OCI-M2 (cell line): ENCODE data around the gene LDB2.

Experiments used
- DNase-seq: peaks from one replicate; lab custom pipeline; 2025; ENCODE audit not compliant: unreplicated experiment; lab: John Stamatoyannopoulos, UW

Gene LDB2

DNA sequence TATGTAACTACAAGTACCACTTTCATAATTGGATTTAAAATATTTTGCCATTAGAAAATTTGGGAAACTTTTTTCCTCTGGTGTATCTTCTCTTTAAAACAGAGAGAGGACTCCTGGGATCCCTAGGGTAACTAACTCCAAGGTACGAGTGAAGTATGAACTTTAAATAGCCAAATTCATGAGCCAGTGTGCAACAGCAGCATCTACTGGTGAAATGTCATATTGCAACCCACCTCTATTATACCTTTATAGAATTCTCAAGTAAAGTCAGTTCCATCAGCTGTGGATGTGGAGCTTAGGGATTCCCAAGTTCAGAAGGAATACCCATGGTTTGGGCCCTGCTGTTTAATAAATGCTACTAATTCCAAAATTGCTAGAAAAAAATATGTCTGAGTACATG is 389.5 kb downstream of the LDB2 start:
- DNase-seq, result no peak

DNA sequence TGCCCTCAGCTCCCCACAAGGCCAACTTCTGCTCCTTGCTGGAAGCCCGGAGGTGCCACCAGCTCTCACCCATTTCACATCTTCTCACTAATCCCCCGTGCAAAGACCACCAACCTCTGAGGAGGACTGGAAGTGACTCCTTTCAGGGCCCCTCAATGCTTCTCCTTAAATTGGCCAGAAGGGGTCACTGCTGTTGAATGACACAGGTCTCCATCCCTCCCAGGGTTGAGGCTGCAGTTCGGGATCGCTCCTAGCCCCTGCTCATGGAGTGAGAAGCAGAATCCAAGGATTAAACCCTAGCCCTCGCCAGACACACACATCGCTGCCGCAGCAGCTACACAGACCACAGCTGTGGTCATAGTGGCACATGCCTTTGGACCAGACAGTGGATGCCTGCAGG is 392.7 kb downstream of the LDB2 start:
- DNase-seq, result no peak

DNA sequence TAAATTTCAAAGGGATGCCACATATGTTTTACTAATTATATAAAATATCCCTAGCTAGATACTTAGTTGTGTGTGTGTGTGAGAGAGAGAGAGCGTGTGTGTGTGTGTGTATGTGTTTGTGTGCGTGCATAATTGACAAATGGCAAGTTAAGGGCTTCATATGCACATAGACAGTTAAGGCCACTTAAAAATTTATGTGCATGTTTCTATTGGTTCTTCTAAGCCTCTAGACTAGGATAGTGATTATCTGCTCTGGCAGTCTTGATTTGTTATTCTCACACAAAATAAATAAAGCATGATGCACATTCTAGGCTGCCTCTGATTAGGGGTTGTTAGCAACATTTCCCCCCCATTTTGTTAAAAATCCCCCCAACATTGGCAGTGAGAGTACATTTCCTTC is 393.2 kb downstream of the LDB2 start:
- no peak for DNase-seq

DNA sequence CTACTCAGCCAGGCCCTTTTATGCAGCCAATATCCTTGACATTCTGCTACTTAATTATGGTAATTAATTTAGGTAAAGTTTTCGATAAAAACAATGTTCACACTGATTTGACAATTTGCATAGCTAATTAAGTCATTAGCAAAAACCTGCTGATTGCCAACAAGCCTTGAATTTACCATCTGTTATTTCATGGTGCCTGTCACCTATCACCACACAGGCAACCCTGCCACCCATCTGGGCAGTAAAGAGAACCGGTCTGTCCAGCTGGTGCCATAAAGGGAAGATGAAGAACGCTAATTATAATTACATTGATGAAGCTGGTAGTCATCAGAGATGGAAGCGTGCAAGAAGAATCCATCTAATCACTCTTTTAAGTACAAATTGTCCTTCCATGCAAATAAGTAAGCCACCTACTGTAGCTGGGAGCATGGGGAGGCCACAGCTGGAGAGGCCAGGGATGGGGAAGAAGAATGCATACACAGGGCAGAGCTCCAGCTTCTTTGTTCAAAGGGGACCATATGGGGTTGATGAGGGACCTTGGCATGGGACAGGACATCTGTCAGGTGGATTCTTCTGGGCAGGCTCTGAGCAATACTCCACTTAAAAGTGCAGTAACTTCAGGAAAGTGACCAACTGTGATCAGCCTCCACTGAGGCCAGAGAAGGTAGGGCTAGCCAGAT is 394.9 kb downstream of the LDB2 start:
- DNase-seq, result no peak

DNA sequence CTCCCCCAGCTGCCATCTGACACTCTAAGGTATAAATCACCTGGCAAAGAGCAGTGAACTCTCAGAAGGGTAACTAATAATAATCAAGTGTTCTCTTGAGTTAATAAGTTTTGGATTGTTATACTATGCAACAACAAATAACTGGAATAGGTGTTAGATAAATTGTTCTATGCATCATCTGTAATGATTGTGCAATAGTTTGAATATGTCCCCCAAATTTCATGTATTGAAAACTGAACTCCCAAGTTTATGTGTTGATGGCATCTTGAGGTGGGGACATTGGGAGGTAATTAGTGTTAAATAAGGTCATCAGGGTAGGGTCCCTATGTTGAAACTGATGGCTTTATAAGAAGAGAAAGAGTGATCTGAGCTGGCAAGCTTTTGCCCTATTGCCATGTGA is 399.5 kb downstream of the LDB2 start:
- no peak for DNase-seq

DNA sequence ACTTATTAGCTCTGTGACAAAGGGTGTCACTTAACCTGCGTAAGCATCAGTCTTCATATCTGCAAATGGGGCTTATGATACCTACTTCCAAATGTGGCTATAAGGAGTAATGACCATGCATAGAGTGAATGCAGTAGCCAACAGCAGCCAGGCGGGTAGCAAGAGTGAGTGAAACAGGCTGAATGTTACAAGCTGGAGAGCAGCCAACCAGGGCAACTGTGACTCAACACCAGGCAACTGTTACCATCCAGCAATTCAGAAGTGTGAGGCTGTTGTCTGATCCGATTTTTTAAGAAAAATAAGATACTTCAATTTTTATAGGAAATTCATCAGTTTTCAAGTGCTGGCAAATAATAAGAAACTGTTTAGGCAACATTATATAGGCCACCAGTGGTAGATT is 401.9 kb downstream of the LDB2 start:
- no peak for DNase-seq

DNA sequence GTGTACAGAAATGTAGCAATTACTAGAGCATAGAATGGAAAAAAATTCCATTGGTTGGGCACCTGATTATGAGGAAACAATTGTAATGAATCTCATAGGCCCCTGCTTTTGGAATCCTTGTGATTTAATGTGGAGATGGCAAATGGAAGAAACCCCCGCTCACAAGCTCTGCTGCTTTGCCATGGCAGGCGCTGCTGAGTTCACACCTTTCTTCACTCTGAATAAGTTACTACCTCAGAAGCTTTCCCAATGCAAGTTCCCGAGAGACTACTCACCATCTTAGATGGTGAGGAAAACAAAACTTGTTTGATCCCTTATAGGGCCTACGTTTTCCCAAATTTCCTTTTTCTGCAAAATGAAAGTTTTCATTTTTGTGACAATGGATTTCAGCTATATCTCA is 405.6 kb downstream of the LDB2 start:
- no peak for DNase-seq

DNA sequence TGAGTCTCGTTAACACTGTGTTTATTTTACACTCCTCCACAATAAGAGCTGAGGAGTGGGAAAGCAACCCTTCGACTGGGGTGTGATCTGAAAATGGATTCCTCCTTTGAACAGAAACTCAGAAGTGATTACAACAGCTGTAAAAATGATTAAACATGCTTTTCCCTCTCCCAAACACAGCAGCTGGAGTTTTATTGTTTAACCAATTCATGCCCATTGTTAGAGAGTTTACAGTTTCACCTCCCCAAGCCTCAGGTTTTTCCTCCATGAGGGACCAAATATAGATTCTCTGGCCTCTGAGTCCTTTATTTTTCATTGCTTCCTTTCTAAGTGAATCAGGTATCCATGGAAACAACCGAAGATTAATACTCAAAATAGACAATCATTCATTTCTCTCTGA is 409.2 kb downstream of the LDB2 start:
- no peak for DNase-seq

DNA sequence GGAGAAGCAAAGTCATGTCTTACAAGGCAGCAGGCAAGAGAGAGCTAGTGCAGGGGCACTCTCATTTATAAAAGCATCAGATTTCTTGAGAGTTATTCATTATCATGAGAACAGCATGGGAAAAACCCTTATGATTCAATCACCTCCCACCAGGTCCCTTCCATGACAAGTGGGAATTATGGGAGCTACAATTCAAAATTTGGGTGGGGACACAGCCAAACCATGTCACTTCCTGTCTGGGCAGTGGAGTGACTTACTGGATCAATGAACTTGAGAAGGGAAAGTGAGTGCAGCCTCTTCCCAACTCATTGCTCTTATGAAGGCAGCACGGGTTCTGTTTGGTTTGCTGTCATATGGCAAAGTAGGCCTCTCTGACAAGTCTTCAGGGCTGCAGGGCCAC is 410.4 kb downstream of the LDB2 start:
- no peak for DNase-seq

DNA sequence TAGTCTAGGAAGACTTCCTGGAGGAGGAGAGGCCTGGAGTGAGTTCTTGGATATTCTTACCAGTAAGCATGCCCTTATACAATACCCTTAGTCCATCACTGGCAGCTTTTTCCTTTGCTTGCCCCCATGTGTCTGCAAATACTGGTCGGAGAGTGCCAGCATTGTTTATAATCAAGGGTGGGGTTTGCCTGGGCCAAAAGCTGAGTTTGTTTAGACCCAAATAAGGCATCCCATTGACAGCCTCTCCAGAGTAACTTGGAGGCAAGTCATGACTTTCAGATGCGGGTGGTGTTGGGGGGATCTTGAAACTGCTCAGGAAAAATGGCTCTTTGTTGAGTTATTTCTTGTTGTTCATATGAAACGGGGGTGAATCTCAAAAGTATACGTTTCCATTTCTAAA is 413.7 kb downstream of the LDB2 start:
- DNase-seq, result no peak

DNA sequence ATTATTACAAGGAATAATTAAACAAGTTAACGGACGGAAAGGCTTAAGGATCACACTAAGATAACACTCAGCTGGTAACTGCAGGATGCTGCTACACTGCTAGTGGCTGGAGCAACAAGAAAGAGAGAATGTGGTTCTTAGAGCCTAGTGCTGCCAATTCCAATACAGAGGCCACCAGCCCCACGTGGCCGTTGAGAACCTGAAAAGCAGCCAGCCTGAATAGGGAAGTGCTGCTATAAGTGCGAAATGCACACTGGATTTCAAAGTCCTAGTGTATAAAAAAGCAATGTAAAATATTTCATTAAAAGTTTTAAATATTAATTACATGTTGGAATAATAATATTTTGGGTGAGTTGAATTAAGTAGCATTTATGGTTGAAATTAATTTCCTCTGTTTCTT is 414.9 kb downstream of the LDB2 start:
- no peak for DNase-seq

DNA sequence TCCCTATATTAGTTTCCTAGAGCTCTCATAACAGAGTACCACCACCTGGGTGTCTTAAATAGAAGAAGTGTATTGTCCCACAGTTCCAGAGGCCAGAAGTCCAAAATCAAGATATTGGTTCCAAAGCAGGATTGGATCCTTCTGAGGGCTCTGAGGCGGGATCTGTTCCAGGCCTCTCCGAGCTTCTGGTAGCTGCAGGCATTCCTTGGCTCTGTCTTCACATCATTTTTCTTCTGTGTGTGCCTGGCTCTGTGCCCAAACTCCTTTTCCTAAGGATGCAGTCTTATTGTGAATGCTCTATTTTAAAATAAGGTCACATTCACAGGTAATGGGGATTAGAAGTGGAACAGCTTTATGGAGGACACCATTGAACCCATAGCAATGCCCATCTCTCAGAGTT is 418.4 kb downstream of the LDB2 start:
- no peak for DNase-seq

DNA sequence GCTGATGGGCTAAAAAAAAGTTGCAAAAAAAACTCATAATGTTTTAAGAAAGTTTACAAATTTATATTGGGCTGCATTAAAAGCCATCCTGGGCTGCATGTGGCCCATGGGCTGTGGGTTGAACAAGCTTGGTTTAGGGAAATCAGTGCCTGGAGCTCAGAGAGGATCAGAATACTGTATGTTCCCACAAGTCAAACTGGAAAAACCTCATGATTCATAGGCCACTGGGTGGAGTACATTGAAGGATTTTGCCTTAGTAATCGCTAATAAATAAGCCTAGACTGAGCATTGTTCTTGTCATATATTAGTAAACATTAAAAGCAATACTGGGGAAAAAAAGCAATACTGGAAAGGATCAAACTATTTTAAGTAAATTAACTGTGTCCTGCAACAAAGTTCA is 425.9 kb downstream of the LDB2 start:
- no peak for DNase-seq

DNA sequence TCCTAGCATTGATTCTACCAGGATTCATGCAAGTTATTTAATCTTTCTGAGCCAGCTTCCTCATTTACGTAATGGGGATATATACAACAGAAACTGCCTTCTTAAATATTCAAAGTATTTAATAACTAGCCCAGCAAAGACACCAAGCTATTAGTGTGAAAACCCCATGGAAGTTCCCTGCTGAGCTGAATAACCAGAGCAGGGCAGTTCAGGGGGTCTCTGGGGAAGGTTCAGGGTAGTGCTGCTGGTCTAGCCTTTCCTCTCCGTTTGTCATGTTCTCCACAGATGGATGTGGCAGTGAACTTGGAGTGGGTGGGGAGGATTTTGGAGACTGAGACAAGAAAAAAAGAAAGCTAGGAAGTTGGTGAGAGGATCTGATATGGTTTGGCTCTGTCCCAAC is 431.4 kb downstream of the LDB2 start:
- DNase-seq, result no peak

DNA sequence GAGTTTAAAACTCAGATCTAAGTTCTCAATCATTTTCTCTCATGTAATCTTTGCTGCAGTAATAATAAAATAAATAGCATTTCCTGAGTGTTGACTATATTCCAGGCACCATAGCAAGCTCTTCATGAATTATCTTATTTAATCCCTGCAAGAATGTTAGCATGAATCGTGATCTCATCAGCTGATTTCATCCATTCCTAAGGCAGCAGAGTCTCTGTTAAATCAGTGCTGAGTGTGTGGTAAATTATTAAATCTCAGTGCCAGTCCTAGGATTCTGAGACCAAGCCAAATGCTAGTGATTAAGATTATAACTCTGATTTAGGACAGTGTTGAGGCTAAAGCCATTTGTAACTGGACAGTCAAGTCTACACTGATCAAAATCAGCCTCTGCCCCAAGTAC is 431.9 kb downstream of the LDB2 start:
- DNase-seq, result no peak

DNA sequence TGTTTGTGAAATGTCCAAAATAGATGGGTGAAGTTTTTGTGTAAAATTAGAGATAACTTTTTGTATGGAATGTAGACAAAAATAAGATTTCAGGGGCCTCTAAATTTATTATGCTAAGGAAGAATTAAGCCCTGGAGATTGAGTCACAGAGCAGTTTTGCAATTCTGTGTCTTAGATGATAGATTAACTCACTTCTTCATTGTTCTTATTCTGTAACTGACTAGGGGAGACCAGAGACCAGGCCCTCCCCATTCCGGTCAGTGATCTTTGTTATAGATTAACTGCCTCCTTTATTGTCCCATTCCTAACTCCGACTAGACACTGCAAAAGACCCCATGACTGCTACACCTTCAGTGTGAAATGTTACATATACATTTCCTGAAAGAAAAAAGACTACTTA is 433.8 kb downstream of the LDB2 start:
- DNase-seq, result no peak

DNA sequence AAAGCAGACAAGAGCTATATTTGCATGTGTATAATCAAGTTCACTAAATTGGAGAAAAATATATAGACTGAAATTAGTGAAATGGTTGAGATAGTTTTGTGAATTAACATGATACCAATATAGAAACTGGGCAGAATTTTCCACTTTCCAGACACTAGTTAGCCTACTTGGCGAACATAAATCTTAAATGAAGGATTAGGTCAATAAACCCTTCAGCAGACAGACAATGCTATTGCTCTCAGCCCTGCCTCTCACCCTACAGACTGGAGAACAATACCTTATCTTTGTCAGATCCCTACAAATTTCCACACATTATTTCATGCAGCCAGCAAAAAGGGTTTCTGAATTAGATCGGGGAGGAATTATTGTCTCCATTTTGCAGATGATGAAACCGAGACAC is 435.8 kb downstream of the LDB2 start:
- DNase-seq, result no peak

DNA sequence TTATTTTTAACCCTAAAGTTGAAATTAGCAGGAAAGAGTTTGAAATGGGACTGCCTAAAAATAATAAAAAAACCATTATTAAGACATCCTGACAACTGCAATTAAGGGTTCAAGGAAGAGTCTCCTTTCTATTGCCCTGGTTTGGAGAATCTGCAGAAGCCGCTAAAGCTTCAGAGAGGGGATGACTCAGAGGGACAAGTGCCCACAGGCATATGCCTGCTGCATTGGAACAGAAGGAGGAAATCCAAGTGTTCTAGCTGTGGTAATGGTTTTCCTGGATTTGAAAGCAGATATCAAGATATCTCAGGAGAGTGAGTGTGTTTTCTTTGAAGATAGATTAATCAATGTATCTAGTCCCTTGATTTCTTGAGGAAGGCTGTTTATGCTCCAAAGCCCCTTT is 437.1 kb downstream of the LDB2 start:
- no peak for DNase-seq

DNA sequence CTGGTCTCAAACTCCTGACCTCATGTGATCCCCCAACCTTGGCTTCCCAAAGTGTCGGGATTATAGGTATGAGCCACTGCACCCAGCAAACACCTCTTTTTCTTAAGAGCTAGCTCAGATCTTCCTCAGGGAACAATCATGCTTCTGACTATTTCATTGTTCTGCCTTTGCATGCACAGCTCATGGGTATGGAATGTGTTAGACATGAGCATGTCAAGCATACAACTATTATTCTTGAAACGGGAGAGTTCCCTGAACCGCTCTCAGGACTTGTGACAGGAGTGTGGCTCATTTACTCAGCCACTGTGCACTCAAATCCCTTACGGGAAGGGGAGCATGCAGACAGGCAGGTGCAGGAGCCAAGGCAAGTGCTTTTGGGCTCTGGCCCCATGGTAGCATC is 440.5 kb downstream of the LDB2 start:
- DNase-seq, result no peak
